Gastrocnemius medialis (tissue), 4 donors: ENCODE results near the gene WDR86.

ENCODE experiments used
- POLR2A ChIP-seq, 2 donors: fragments of 450-650 bp; IDR thresholded peaks; one replicate each; pipeline ENCODE4 v1.6.1; 2017; ENCODE audit warnings: antibody characterized with exemption in 2 of 2, mild to moderate bottlenecking in 2 of 2, moderate library complexity in 2 of 2
- TF ChIP-seq, protein P1 (sequence below), 5 experiments: fragments of 450-650 bp in 3 of 5; fragments of 200-600 bp in 2 of 5; sonication (generic) in 2 of 5; IDR thresholded peaks in 4 of 5; conservative IDR thresholded peaks in 1 of 5; 1 replicate in 4 of 5; 2 replicates in 1 of 5; pipeline ENCODE4 v1.5.1; 2016 to 2019; ENCODE audit warnings: antibody characterized with exemption in 5 of 5, mild to moderate bottlenecking in 3 of 5, moderate library complexity in 3 of 5

GRCh38 chr7:151381098-151381347, 28.8 kb downstream of the WDR86 start:
- TF ChIP-seq, protein P1, sequence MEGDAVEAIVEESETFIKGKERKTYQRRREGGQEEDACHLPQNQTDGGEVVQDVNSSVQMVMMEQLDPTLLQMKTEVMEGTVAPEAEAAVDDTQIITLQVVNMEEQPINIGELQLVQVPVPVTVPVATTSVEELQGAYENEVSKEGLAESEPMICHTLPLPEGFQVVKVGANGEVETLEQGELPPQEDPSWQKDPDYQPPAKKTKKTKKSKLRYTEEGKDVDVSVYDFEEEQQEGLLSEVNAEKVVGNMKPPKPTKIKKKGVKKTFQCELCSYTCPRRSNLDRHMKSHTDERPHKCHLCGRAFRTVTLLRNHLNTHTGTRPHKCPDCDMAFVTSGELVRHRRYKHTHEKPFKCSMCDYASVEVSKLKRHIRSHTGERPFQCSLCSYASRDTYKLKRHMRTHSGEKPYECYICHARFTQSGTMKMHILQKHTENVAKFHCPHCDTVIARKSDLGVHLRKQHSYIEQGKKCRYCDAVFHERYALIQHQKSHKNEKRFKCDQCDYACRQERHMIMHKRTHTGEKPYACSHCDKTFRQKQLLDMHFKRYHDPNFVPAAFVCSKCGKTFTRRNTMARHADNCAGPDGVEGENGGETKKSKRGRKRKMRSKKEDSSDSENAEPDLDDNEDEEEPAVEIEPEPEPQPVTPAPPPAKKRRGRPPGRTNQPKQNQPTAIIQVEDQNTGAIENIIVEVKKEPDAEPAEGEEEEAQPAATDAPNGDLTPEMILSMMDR (IDR thresholded peaks at IDR 0.05 in 4 of 5, conservative IDR thresholded peaks at IDR 0.05 in 1 of 5), result no peak
- no peak for TF ChIP-seq POLR2A (IDR thresholded peaks at IDR 0.05)
